OCI-LY3 (cell line): Measurements from ENCODE around the gene CAPN8.

Experiments
- EZH2phosphoT487 ChIP-seq: fragments of 200-600 bp; shearing (Covaris generic); IDR thresholded peaks from 2 replicates; pipeline ENCODE4 v1.6.1; 2018; ENCODE audit warnings: antibody characterized with exemption, mixed run types, low read depth
- TF ChIP-seq, protein P1 (sequence below): fragments of 200-600, 300-600 bp; sonication (generic); IDR thresholded peaks from 2 replicates; pipeline ENCODE4 v1.5.1; 2014; ENCODE audit warnings: antibody characterized with exemption, low read length, low read depth

DNA sequence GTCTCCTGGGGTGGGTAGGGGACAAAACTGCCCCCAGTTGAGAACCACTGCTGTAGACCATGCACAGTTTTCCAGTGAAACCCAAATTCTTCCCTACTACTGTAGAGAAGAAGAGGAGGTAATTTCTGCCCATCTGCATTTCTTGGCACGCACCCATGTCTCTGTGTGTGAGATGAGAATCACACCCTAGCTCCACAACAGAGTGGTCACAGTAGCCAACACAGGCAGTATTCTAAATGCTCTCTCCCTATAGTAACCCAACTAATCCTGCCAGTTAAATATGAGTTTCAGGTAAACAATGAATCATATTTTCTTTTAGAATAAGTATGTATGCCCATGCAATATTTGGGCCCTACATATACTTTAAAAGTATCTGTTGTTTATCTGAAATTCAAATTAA is 45.7 kb upstream of the CAPN8 start:
- TF ChIP-seq, protein P1, sequence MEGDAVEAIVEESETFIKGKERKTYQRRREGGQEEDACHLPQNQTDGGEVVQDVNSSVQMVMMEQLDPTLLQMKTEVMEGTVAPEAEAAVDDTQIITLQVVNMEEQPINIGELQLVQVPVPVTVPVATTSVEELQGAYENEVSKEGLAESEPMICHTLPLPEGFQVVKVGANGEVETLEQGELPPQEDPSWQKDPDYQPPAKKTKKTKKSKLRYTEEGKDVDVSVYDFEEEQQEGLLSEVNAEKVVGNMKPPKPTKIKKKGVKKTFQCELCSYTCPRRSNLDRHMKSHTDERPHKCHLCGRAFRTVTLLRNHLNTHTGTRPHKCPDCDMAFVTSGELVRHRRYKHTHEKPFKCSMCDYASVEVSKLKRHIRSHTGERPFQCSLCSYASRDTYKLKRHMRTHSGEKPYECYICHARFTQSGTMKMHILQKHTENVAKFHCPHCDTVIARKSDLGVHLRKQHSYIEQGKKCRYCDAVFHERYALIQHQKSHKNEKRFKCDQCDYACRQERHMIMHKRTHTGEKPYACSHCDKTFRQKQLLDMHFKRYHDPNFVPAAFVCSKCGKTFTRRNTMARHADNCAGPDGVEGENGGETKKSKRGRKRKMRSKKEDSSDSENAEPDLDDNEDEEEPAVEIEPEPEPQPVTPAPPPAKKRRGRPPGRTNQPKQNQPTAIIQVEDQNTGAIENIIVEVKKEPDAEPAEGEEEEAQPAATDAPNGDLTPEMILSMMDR, result no peak
- no peak for TF ChIP-seq EZH2phosphoT487
